A549 (cell line): Measurements from ENCODE around the gene ERMAP. TPM values are rescaled to one million over a fixed set of nuclear protein-coding genes. Genes with fewer than 3 reads are reported as not detected.

Source experiments
- ATAC-seq, 2 experiments: fragments of 200-7000 bp in 1 of 2; fragments of >200 bp in 1 of 2; cut with Nextera tagmentation in 1 of 2; cut with Tn5 transposase in 1 of 2; 3 replicates each; pipeline versions ENCODE4 v1.8.0 to v1.9.1; 2018 to 2020; ENCODE audit warnings: mild to moderate bottlenecking in 1 of 2, moderate library complexity in 1 of 2
- CTCF ChIA-PET: fragments of 300-600 bp; sonication (Branson Sonifier 250); formaldehyde crosslinking; extraction: SDS; loops from one replicate; lab custom pipeline; 2021; ENCODE audit warnings: antibody characterized with exemption, inconsistent platforms; lab: Yijun Ruan, JAX
- POLR2A ChIA-PET: fragments of 350-600 bp; formaldehyde crosslinking; extraction: SDS; loops from one replicate; lab custom pipeline; 2021; ENCODE audit warnings: antibody characterized with exemption, inconsistent platforms; lab: Yijun Ruan, JAX
- DNase-seq, 2 experiments: peaks; one replicate each; pipeline versions ENCODE4 v3.0.0 to v3.0.0-alpha.2; 2011 to 2016; ENCODE audit warnings: low read depth in 1 of 2, low spot score in 1 of 2
- FAIRE-seq: peaks from 2 replicates; lab custom pipeline; 2011; peaks lifted over from hg19 to GRCh38; lab: Jason Lieb, UNC
- H3K27ac ChIP-seq, 2 experiments: fragments of >200 bp; sonication (Bioruptor Twin); formaldehyde crosslinking; 3 replicates each; pipeline ENCODE4 v1.5.1; 2016 to 2017
- H3K4me1 ChIP-seq: fragments of >200 bp; sonication (Bioruptor Twin); formaldehyde crosslinking; 3 replicates; pipeline ENCODE4 v1.6.1; 2016
- H3K4me2 ChIP-seq: fragments of >200 bp; sonication (Bioruptor Twin); formaldehyde crosslinking; 3 replicates; pipeline ENCODE4 v1.6.1; 2016
- H3K4me3 ChIP-seq: fragments of >200 bp; sonication (Bioruptor Twin); formaldehyde crosslinking; 3 replicates; pipeline ENCODE4 v1.5.1; 2016
- H3K9me3 ChIP-seq: fragments of >200 bp; sonication (Bioruptor Twin); formaldehyde crosslinking; 3 replicates; pipeline ENCODE4 v1.6.1; 2016
- BHLHE40 ChIP-seq: IDR thresholded peaks from 2 replicates; pipeline ENCODE4 v1.6.1; 2012; ENCODE audit warnings: low read depth, low read length, inconsistent platforms
- CHD4 ChIP-seq: fragments of 200-600 bp; sonication (generic); IDR thresholded peaks from 2 replicates; pipeline ENCODE4 v1.6.1; 2016; ENCODE audit warnings: antibody characterized with exemption, mild to moderate bottlenecking, borderline replicate concordance
- EHMT2 ChIP-seq: fragments of 200-600 bp; sonication (generic); IDR thresholded peaks from 2 replicates; pipeline ENCODE4 v1.6.1; 2016; ENCODE audit warnings: antibody characterized with exemption, low read depth, mild to moderate bottlenecking, moderate library complexity
- HDAC2 ChIP-seq: fragments of 200-600 bp; sonication (generic); IDR thresholded peaks from 2 replicates; pipeline ENCODE4 v1.6.1; 2016
- HEYL ChIP-seq: fragments of 250-450 bp; sonication (Bioruptor Pico); IDR thresholded peaks from 2 replicates; pipeline ENCODE4 v1.8.0; 2021; ENCODE audit warnings: mild to moderate bottlenecking, moderate library complexity
- HOXA7 ChIP-seq: fragments of 250-450 bp; sonication (Bioruptor Pico); IDR thresholded peaks from 2 replicates; pipeline ENCODE4 v1.5.0; 2020; ENCODE audit warnings: mild to moderate bottlenecking, moderate library complexity
- KDM5A ChIP-seq: fragments of 200-600 bp; sonication (generic); IDR thresholded peaks from 2 replicates; pipeline ENCODE4 v1.6.1; 2016; ENCODE audit warnings: antibody characterized with exemption, mild to moderate bottlenecking
- MAFK ChIP-seq: fragments of 450-650 bp; IDR thresholded peaks from 2 replicates; pipeline ENCODE4 v1.6.1; 2014; ENCODE audit not compliant: partially characterized antibody
- NFE2L2 ChIP-seq: fragments of 150-350 bp; conservative IDR thresholded peaks from 2 replicates; pipeline ENCODE4 v1.6.1; 2014; ENCODE audit warnings: low read length
- NR3C1 ChIP-seq: fragments of >200 bp; sonication (Bioruptor Twin); formaldehyde crosslinking; IDR thresholded peaks from 3 replicates; pipeline ENCODE4 v1.6.1; 2017
- POLR2AphosphoS2 ChIP-seq: conservative IDR thresholded peaks from 2 replicates; pipeline ENCODE4 v1.6.1; 2012; ENCODE audit warnings: low read length, improper control_type of control experiment, inconsistent platforms
- RFX5 ChIP-seq: fragments of 450-650 bp; IDR thresholded peaks from 2 replicates; pipeline ENCODE4 v1.7.1; 2014; ENCODE audit warnings: antibody characterized with exemption, mild to moderate bottlenecking, moderate library complexity
- SREBF2 ChIP-seq: fragments of 450-650 bp; IDR thresholded peaks from 2 replicates; pipeline ENCODE4 v1.6.1; 2014; ENCODE audit warnings: mild to moderate bottlenecking, moderate library complexity
- TP53 ChIP-seq: fragments of 250-450 bp; sonication (Bioruptor Pico); IDR thresholded peaks from 2 replicates; pipeline ENCODE4 v1.5.0; 2021; ENCODE audit warnings: mild to moderate bottlenecking, moderate library complexity
- WGBS: methylation state at CpG from one replicate; pipeline ENCODE4 v1.1.6; 2017; ENCODE audit errors: missing lambda C conversion rate; 5-methylcytosine and 5-hydroxymethylcytosine counted together
- polyA plus RNA-seq, 4 experiments: library from polyadenylated mRNA; depleted of rRNA in 3 of 4; stranded (reverse); fragments of >200 nt; fragmentation: RNase III in 1 of 4; extraction: RNeasy Plus Mini Kit Qiagen cat#74134 plus additional on column Dnase treatment in 1 of 4; gene quantifications; 2 replicates in 3 of 4; 3 replicates in 1 of 4; pipeline ENCODE4 v1.2.3, GENCODE V29; 2011 to 2017
- TF ChIP-seq, protein P1 (sequence below): fragments of >200 bp; sonication (Bioruptor Twin); formaldehyde crosslinking; IDR thresholded peaks from 3 replicates; pipeline ENCODE4 v1.6.1; 2016
- TF ChIP-seq, protein P2 (sequence below): IDR thresholded peaks from 2 replicates; pipeline ENCODE4 v1.6.1; 2012; ENCODE audit warnings: low read depth, borderline replicate concordance
- TF ChIP-seq, protein P3 (sequence below): fragments of 150-350 bp; IDR thresholded peaks from 2 replicates; pipeline ENCODE4 v1.6.1; 2014; ENCODE audit warnings: low read depth, mild to moderate bottlenecking, low read length

The ERMAP gene
- polyA plus RNA-seq, 2 of the 4 experiments (the other 2 are of a cell fraction): 5.4 to 10.7 TPM

DNA sequence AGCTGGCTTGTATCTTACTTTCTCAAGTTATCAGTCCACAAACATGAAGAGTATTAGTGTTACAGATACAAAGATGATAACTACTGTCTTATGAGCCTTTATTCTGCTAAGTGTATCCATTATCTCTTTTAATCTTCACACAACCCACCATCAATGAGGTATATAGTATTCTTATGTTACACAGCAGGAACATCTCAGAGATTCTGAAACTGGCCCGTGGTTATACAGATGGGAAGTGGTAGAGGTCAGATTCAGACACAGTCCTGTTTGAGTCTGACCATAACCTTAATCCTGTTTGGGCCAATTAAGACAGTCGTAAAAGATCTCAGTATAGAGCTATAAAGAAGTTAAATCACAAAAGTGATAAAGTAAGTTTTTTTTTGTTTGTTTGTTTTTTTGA lies 37.2 kb upstream of the ERMAP start:
- ChIA-PET POLR2A (no interaction called here), CTCF (interaction anchor here (0.5 to 6.3 kb wide), 4 partner anchors 16 to 294 kb away, joined by 3 to 79 read pairs (median 4); no protein-coding TSS in a partner anchor)
- no peak overlapping the region for H3K4me2 ChIP-seq
- H3K27ac ChIP-seq: no peak overlapping the region
- H3K9me3 ChIP-seq: no peaks in the 10 kb centered on the region
- no peak overlapping the region for H3K4me3 ChIP-seq
- ATAC-seq (no peak), FAIRE-seq (no peak)
- no peaks in the 10 kb centered on the region for H3K4me1 ChIP-seq
- no peak for TF ChIP-seq RFX5
- TF ChIP-seq, protein P1, sequence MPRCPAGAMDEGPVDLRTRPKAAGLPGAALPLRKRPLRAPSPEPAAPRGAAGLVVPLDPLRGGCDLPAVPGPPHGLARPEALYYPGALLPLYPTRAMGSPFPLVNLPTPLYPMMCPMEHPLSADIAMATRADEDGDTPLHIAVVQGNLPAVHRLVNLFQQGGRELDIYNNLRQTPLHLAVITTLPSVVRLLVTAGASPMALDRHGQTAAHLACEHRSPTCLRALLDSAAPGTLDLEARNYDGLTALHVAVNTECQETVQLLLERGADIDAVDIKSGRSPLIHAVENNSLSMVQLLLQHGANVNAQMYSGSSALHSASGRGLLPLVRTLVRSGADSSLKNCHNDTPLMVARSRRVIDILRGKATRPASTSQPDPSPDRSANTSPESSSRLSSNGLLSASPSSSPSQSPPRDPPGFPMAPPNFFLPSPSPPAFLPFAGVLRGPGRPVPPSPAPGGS: no peak
- no peak for TF ChIP-seq KDM5A
- TF ChIP-seq HDAC2: no peak
- TF ChIP-seq, protein P2, sequence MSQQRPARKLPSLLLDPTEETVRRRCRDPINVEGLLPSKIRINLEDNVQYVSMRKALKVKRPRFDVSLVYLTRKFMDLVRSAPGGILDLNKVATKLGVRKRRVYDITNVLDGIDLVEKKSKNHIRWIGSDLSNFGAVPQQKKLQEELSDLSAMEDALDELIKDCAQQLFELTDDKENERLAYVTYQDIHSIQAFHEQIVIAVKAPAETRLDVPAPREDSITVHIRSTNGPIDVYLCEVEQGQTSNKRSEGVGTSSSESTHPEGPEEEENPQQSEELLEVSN: no peak
- no peak for TF ChIP-seq SREBF2
- TF ChIP-seq HOXA7 (CRISPR knock-in tag): no peak
- TF ChIP-seq MAFK: no peak
- no peak for TF ChIP-seq NFE2L2
- TF ChIP-seq EHMT2: no peak
- no peak for TF ChIP-seq TP53 (CRISPR knock-in tag)
- no peak for TF ChIP-seq BHLHE40
- TF ChIP-seq, protein P3, sequence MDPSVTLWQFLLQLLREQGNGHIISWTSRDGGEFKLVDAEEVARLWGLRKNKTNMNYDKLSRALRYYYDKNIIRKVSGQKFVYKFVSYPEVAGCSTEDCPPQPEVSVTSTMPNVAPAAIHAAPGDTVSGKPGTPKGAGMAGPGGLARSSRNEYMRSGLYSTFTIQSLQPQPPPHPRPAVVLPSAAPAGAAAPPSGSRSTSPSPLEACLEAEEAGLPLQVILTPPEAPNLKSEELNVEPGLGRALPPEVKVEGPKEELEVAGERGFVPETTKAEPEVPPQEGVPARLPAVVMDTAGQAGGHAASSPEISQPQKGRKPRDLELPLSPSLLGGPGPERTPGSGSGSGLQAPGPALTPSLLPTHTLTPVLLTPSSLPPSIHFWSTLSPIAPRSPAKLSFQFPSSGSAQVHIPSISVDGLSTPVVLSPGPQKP: no peak
- TF ChIP-seq, all 56 proteins: peak for 0
- DNase-seq: no peak
- WGBS: 83% methylated on average over 2 of the region's 2 CpGs

DNA sequence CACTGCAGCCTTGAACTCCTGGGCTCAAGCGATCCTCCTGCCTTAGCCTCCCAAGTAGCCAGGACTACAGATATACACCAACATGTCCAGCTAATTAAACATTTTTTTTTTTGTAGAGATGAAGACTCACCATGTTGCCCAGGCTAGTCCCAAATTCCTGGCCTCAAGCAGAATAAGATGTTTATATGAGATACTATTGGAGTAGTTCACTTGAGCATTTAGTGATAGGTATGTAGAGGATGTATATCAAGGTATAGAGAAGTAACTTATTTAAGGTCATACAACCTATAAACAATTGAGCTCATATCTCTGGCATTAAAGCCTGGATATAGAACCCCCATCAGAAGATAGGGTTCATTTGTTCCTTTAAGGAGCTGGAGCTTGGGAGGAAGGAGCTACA lies 36.7 kb upstream of the ERMAP start:
- no peak overlapping the region for H3K27ac ChIP-seq
- WGBS: 100% methylated on average over 1 of the region's 1 CpG
- no peaks in the 10 kb centered on the region for H3K9me3 ChIP-seq
- TF ChIP-seq POLR2AphosphoS2: no peak
- TF ChIP-seq, protein P3: no peak
- no peak for TF ChIP-seq CHD4
- TF ChIP-seq NR3C1: no peak
- CTCF ChIA-PET: interaction anchor here (1.0 to 6.3 kb wide), 3 partner anchors 67 to 293 kb away, joined by 3 to 79 read pairs (median 4); no protein-coding TSS in a partner anchor
- no peak overlapping the region for H3K4me3 ChIP-seq
- no peaks in the 10 kb centered on the region for H3K4me1 ChIP-seq
- ATAC-seq: no peak
- POLR2A ChIA-PET: no interaction called here
- no peak for FAIRE-seq
- H3K4me2 ChIP-seq: no peak overlapping the region
- no peak for DNase-seq

DNA sequence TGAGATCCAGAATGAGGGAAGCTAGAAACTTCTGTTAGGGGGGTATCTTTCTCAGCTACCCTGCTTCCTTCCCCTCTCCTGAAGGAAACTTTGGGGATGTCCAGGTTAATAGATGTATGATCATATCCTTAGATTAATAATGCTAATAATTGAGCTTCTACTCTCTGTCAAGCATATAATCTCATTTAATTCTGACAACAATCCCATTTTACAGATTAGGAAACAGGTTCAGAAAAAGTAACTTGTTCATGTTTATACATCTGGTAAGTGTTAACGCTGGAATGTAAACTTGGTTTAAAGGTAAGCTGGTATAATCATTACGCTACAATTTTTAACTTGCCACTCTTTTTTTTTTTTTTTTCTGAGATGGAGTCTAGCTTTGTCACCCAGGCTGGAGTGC lies 33.8 kb upstream of the ERMAP start:
- no peak overlapping the region for H3K4me3 ChIP-seq
- H3K4me2 ChIP-seq: no peak overlapping the region
- ATAC-seq (no peak), FAIRE-seq (no peak), DNase-seq (no peak)
- H3K9me3 ChIP-seq: no peaks in the 10 kb centered on the region
- ChIA-PET POLR2A (no interaction called here), CTCF (interaction anchor here (1.0 kb wide), 1 partner anchor 291 kb away, joined by 4 read pairs; no protein-coding TSS in a partner anchor)
- no peaks in the 10 kb centered on the region for H3K4me1 ChIP-seq
- no peak overlapping the region for H3K27ac ChIP-seq
- TF ChIP-seq HEYL (CRISPR knock-in tag) (no peak), SREBF2 (no peak)
- WGBS: 89% methylated on average over 2 of the region's 2 CpGs
